Stimulated activated CD4-positive, alpha-beta T cell treated with anti-CD3 and anti-CD28 coated beads, TNF-alpha, amount 100 ng/mL, for 1 hour (primary cell): ENCODE results near the gene CDK1.

Experiments used
- DNase-seq, 3 donors: peaks; one replicate each; pipeline ENCODE4 v3.0.0-alpha.2; 2020; ENCODE audit warnings: low read depth in 3 of 3, low spot score in 1 of 3

CDK1 gene

GRCh38 chr10:60777696-60778213 lies 523 bp upstream of the CDK1 start:
- no peak for DNase-seq

- no peak for DNase-seq
Observed at GRCh38 chr10:60778971-60779796, 906 bp downstream of the CDK1 start.

GRCh38 chr10:60781661-60782060 lies 3.4 kb downstream of the CDK1 start:
- no peak for DNase-seq

- no peak for DNase-seq
Observed at GRCh38 chr10:60784641-60785040, 6.4 kb downstream of the CDK1 start.

- no peak for DNase-seq
Observed at GRCh38 chr10:60788544-60788943, 10.3 kb downstream of the CDK1 start.

GRCh38 chr10:60789340-60789739 lies 11.1 kb downstream of the CDK1 start:
- no peak for DNase-seq

- no peak for DNase-seq
Observed at GRCh38 chr10:60794953-60795352, 16.7 kb downstream of the CDK1 start.

GRCh38 chr10:60795465-60796202 lies 17.4 kb downstream of the CDK1 start:
- DNase-seq, result no peak

GRCh38 chr10:60796481-60796880 lies 18.2 kb downstream of the CDK1 start:
- no peak for DNase-seq

GRCh38 chr10:60797200-60797599 lies 18.9 kb downstream of the CDK1 start:
- DNase-seq, result no peak

- no peak for DNase-seq
Observed at GRCh38 chr10:60798031-60798430, 19.8 kb downstream of the CDK1 start.

- DNase-seq, result no peak
Observed at GRCh38 chr10:60798870-60799269, 20.6 kb downstream of the CDK1 start.

GRCh38 chr10:60799971-60800650 lies 21.8 kb downstream of the CDK1 start:
- no peak for DNase-seq

GRCh38 chr10:60800918-60801317 lies 22.6 kb downstream of the CDK1 start:
- no peak for DNase-seq

GRCh38 chr10:60801522-60801921 lies 23.2 kb downstream of the CDK1 start:
- DNase-seq, result no peak

GRCh38 chr10:60803433-60803832 lies 25.2 kb downstream of the CDK1 start:
- no peak for DNase-seq

- DNase-seq, result no peak
Observed at GRCh38 chr10:60803865-60804264, 25.6 kb downstream of the CDK1 start.

- DNase-seq, result no peak
Observed at GRCh38 chr10:60806921-60807320, 28.6 kb downstream of the CDK1 start.

GRCh38 chr10:60807499-60807898 lies 29.2 kb downstream of the CDK1 start:
- no peak for DNase-seq

- no peak for DNase-seq
Observed at GRCh38 chr10:60808036-60808435, 29.8 kb downstream of the CDK1 start.

GRCh38 chr10:60809157-60809556 lies 30.9 kb downstream of the CDK1 start:
- DNase-seq, result no peak
